Smooth muscle cell of trachea (primary cell): ENCODE data around the gene C1QTNF2. TPM values are rescaled to one million over a fixed set of nuclear protein-coding genes. Genes with fewer than 3 reads are reported as not detected.

ENCODE experiments used
- total RNA-seq: library from RNA; depleted of rRNA; stranded (reverse); fragments of >200 nt; gene quantifications from 2 replicates; pipeline ENCODE4 v1.2.1, GENCODE V29; 2014

The C1QTNF2 gene, protein sequence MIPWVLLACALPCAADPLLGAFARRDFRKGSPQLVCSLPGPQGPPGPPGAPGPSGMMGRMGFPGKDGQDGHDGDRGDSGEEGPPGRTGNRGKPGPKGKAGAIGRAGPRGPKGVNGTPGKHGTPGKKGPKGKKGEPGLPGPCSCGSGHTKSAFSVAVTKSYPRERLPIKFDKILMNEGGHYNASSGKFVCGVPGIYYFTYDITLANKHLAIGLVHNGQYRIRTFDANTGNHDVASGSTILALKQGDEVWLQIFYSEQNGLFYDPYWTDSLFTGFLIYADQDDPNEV
- 1.2 and 3.2 TPM in 2 replicates for total RNA-seq

GRCh38 chr5:160369990-160370712 lies at the start of gene C1QTNF2:
Gene C1QTNF2 (minus strand): TSS chr5:160370626. CDS start chr5:160355011, 15,615 bp downstream.

GRCh38 chr5:160418561-160419457 lies 48.4 kb upstream of the C1QTNF2 start, which contains the start of gene SLU7:
Gene SLU7 (minus strand): TSS chr5:160419081. CDS start chr5:160415294, 3,787 bp downstream.

GRCh38 chr5:160399402-160400353 lies 29.3 kb upstream of the C1QTNF2 start, which contains the start of gene FAM200C:
Gene FAM200C (minus strand): TSS chr5:160400054. CDS start chr5:160395490, 4,564 bp downstream.

GRCh38 chr5:160312134-160312959 lies 58.1 kb downstream of the C1QTNF2 start, which contains the start of gene CCNJL:
Gene CCNJL (minus strand): TSS chr5:160312564. CDS start chr5:160311923, 641 bp downstream.

Other genes with a start within 250 kb of the C1QTNF2 start
- not detected in 2 replicates for gene FABP6, start 141.1 kb downstream of the C1QTNF2 start, total RNA-seq
- gene CCNJL, start 58.1 kb downstream of the C1QTNF2 start, total RNA-seq, result 0.15 and 0.17 TPM in 2 replicates
- gene FAM200C, start 29.4 kb upstream of the C1QTNF2 start, total RNA-seq, result 4.5 and 6.0 TPM in 2 replicates
- gene SLU7, start 48.5 kb upstream of the C1QTNF2 start, total RNA-seq, result 71.1 and 85.1 TPM in 2 replicates
- 71.5 and 402 TPM in 2 replicates for gene PTTG1, start 51.2 kb upstream of the C1QTNF2 start, total RNA-seq